DOHH2 (cell line): ENCODE measurements around the gene AGK.
A peak's percentile ranks its signal among the peaks of the same experiment; 100 is the strongest.

Experiments used
- H3F3A ChIP-seq: fragments of 200-600 bp; sonication (generic), shearing (Covaris generic); 2 replicates; pipeline ENCODE4 v1.6.0; 2016; ENCODE audit warnings: antibody characterized with exemption, mild to moderate bottlenecking; ENCODE audit not compliant: control insufficient read depth, insufficient read depth
- H3K27ac ChIP-seq: fragments of 200-600 bp; sonication (generic); 2 replicates; pipeline ENCODE4 v1.5.1; 2014; ENCODE audit warnings: low read depth, mild to moderate bottlenecking, low read length, moderate library complexity
- H3K27me3 ChIP-seq: fragments of 200-600 bp; sonication (generic); 2 replicates; pipeline ENCODE4 v1.6.1; 2014; ENCODE audit warnings: mild to moderate bottlenecking, low read length, mixed read lengths; ENCODE audit not compliant: control insufficient read depth
- H3K36me3 ChIP-seq: fragments of 200-600 bp; sonication (generic); 2 replicates; pipeline ENCODE4 v1.6.1; 2014; ENCODE audit warnings: mild to moderate bottlenecking, low read length, moderate library complexity, mixed read lengths; ENCODE audit not compliant: control insufficient read depth
- H3K4me1 ChIP-seq: fragments of 200-600 bp; sonication (generic); 2 replicates; pipeline ENCODE4 v1.6.1; 2014; ENCODE audit warnings: mild to moderate bottlenecking, low read length, mixed read lengths; ENCODE audit not compliant: control insufficient read depth
- H3K4me2 ChIP-seq: fragments of 200-600 bp; sonication (generic); 2 replicates; pipeline ENCODE4 v1.6.0; 2014; ENCODE audit warnings: mild to moderate bottlenecking, low read length, moderate library complexity
- H3K4me3 ChIP-seq: fragments of 200-600 bp; sonication (generic); 2 replicates; pipeline ENCODE4 v1.5.1; 2014; ENCODE audit warnings: mild to moderate bottlenecking, low read length, mixed read lengths
- H3K79me2 ChIP-seq: fragments of 200-600 bp; sonication (generic); 2 replicates; pipeline ENCODE4 v1.6.1; 2014; ENCODE audit warnings: mild to moderate bottlenecking, low read length, mixed read lengths; ENCODE audit not compliant: control insufficient read depth
- H3K9me2 ChIP-seq: fragments of 200-600 bp; sonication (generic); replicated peaks from 2 replicates; pipeline ENCODE4 v1.6.1; 2014; ENCODE audit warnings: mild to moderate bottlenecking, low read length, mixed read lengths; ENCODE audit not compliant: control insufficient read depth
- H3K9me3 ChIP-seq: fragments of 200-600 bp; sonication (generic); 2 replicates; pipeline ENCODE4 v1.6.1; 2014; ENCODE audit warnings: antibody characterized with exemption, low read length, mixed read lengths; ENCODE audit not compliant: control insufficient read depth, insufficient read depth
- H4K20me1 ChIP-seq: fragments of 200-600 bp; sonication (generic); 2 replicates; pipeline ENCODE4 v1.6.0; 2014; ENCODE audit warnings: low read depth, mild to moderate bottlenecking, antibody characterized with exemption, low read length, moderate library complexity; ENCODE audit not compliant: control insufficient read depth, insufficient read depth
- CTCF ChIP-seq: fragments of 200-600 bp; sonication (generic); IDR thresholded peaks from one replicate; pipeline ENCODE4 v1.5.1; 2014; ENCODE audit warnings: antibody characterized with exemption, mild to moderate bottlenecking, low read depth, low read length; ENCODE audit not compliant: poor library complexity, severe bottlenecking
- EZH2phosphoT487 ChIP-seq: fragments of 200-600 bp; sonication (generic); IDR thresholded peaks from 2 replicates; pipeline ENCODE4 v1.6.1; 2017; ENCODE audit warnings: borderline replicate concordance, mild to moderate bottlenecking, antibody characterized with exemption, low read length, moderate library complexity, mixed read lengths

The AGK gene

GRCh38 chr7:141541375-141541774 is 9.8 kb upstream of the AGK start:
- no peak overlapping the region for H3K4me3 ChIP-seq
- H3K4me1 ChIP-seq: no peaks in the 10 kb centered on the region
- TF ChIP-seq EZH2phosphoT487 (no peak), CTCF (no peak)
- H3K36me3 ChIP-seq: no peaks in the 10 kb centered on the region
- H3K9me3 ChIP-seq: no peaks in the 10 kb centered on the region
- peaks cover 8% of the 10 kb centered on the region; the same call in 1 of the 2 replicates for H3K27me3 ChIP-seq
- H3K4me2 ChIP-seq: no peak overlapping the region
- no peaks in the 10 kb centered on the region for H3K79me2 ChIP-seq
- H3K27ac ChIP-seq: no peak overlapping the region
- no peaks in the 10 kb centered on the region for H3K9me2 ChIP-seq
- H4K20me1 ChIP-seq: no peaks in the 10 kb centered on the region
- H3F3A ChIP-seq: no peaks in the 10 kb centered on the region

GRCh38 chr7:141544831-141545230 is 6.4 kb upstream of the AGK start:
- Histone ChIP-seq H3K4me1 (peaks cover 11% of the 10 kb centered on the region), H3K36me3 (no peaks in the 10 kb centered on the region), H3K4me3 (no peak overlapping the region), H3K79me2 (no peaks in the 10 kb centered on the region), H4K20me1 (no peaks in the 10 kb centered on the region), H3K9me2 (no peaks in the 10 kb centered on the region), H3K4me2 (no peak overlapping the region), H3K9me3 (no peaks in the 10 kb centered on the region), H3K27ac (no peak overlapping the region), H3K27me3 (peaks cover 3% of the 10 kb centered on the region; the same call in 1 of the 2 replicates), H3F3A (peaks cover 2% of the 10 kb centered on the region)
- no peak for TF ChIP-seq EZH2phosphoT487
- TF ChIP-seq CTCF: no peak

GRCh38 chr7:141549582-141549981 is 1.6 kb upstream of the AGK start:
- Histone ChIP-seq H4K20me1 (no peaks in the 10 kb centered on the region), H3K4me2 (peak overlapping the region; percentile 85), H3K36me3 (peaks cover 18% of the 10 kb centered on the region; the same call in 1 of the 2 replicates), H3K79me2 (peaks cover 35% of the 10 kb centered on the region), H3F3A (peaks cover 4% of the 10 kb centered on the region), H3K27me3 (no peaks in the 10 kb centered on the region), H3K9me2 (no peaks in the 10 kb centered on the region), H3K27ac (peak overlapping the region; percentile 29), H3K9me3 (no peaks in the 10 kb centered on the region), H3K4me3 (peak overlapping the region; percentile 88), H3K4me1 (peaks cover 34% of the 10 kb centered on the region)
- TF ChIP-seq CTCF: no peak
- TF ChIP-seq EZH2phosphoT487: no peak
